Fibroblast of lung (primary cell): ENCODE data around the gene LILRA6.

Experiments used
- CTCF ChIP-seq, 2 donors: IDR thresholded peaks in 1 of 2; conservative IDR thresholded peaks in 1 of 2; 1 replicate in 1 of 2; 2 replicates in 1 of 2; pipeline ENCODE4 v1.5.1; 2011 to 2012; ENCODE audit warnings: low read length in 2 of 2, control low read depth in 1 of 2, inconsistent platforms in 1 of 2, low read depth in 1 of 2, mild to moderate bottlenecking in 1 of 2
- EZH2 ChIP-seq: IDR thresholded peaks from 2 replicates; pipeline ENCODE4 v1.5.1; 2012; ENCODE audit warnings: low read length, control low read depth, mild to moderate bottlenecking; ENCODE audit errors: missing control alignments

- TF ChIP-seq CTCF (conservative IDR thresholded peaks at IDR 0.05 in 1 of 2, IDR thresholded peaks at IDR 0.05 in 1 of 2; ENCODE audit: low read depth in 1 of 2, low read length in 2 of 2) = no peak
- no peak for TF ChIP-seq EZH2
These were observed 35.0 kb downstream of the LILRA6 start for GRCh38 chr19:54207676-54207982.
